BJ (cell line): ENCODE measurements around the gene ZNF740. TPM values are rescaled to one million over a fixed set of nuclear protein-coding genes. Genes with fewer than 3 reads are reported as not detected.

ENCODE experiments used
- CTCF ChIA-PET: fragments of 350-600 bp; formaldehyde crosslinking; extraction: SDS; loops from one replicate; lab custom pipeline; 2021; ENCODE audit warnings: antibody characterized with exemption, inconsistent platforms; lab: Yijun Ruan, JAX
- POLR2A ChIA-PET: fragments of 300-600 bp; sonication (Branson Sonifier 250); formaldehyde crosslinking; extraction: SDS; loops from one replicate; lab custom pipeline; 2021; ENCODE audit warnings: antibody characterized with exemption; lab: Charles Lee
- DNase-seq: peaks from one replicate; pipeline ENCODE4 v3.0.0-alpha.2; 2011; ENCODE audit warnings: low read depth
- H3K27me3 ChIP-seq: 2 replicates; pipeline ENCODE4 v1.6.0; 2011; ENCODE audit warnings: low read length; ENCODE audit not compliant: control insufficient read depth, insufficient read depth
- H3K36me3 ChIP-seq: 2 replicates; pipeline ENCODE4 v1.5.1; 2011; ENCODE audit warnings: low read length; ENCODE audit not compliant: control insufficient read depth, insufficient read depth
- H3K4me3 ChIP-seq: 2 replicates; pipeline ENCODE4 v1.5.1; 2011; ENCODE audit warnings: low read depth, mild to moderate bottlenecking, control low read depth, low read length
- CTCF ChIP-seq: IDR thresholded peaks from 2 replicates; pipeline ENCODE4 v1.5.1; 2011; ENCODE audit warnings: low read depth, mild to moderate bottlenecking, control low read depth, inconsistent platforms, low read length, moderate library complexity; ENCODE audit not compliant: insufficient read depth
- polyA minus RNA-seq: library from RNA; depleted of rRNA, polyadenylated mRNA; stranded (reverse); fragments of >200 nt; gene quantifications from 2 replicates; pipeline ENCODE4 v1.2.3, GENCODE V29; 2011; rRNA and poly(A)+ RNA removed
- polyA plus RNA-seq: library from polyadenylated mRNA; depleted of rRNA; stranded (reverse); fragments of >200 nt; gene quantifications from 2 replicates; pipeline ENCODE4 v1.2.3, GENCODE V29; 2011; rRNA removed

Gene ZNF740
- polyA plus RNA-seq (15.7 and 16.8 TPM in 2 replicates), polyA minus RNA-seq (25.7 and 28.4 TPM in 2 replicates)

- POLR2A ChIA-PET: interaction anchor here (0.5 to 0.8 kb wide), 2 partner anchors 21 to 101 kb away, joined by 3 to 4 read pairs; partner anchors contain the start of gene SPRYD3
- CTCF ChIA-PET: interaction anchor here (0.6 to 3.7 kb wide), 8 partner anchors 9 to 353 kb away, joined by 3 to 17 read pairs (median 6); no protein-coding TSS in a partner anchor
Observed at GRCh38 chr12:53180220-53180930, at the start of gene ZNF740, which contains the start of gene CSAD. ZNF740 (plus strand) TSS chr12:53180722; CDS start chr12:53181984, 1,262 bp downstream. CSAD (minus strand) TSS chr12:53180925; CDS start chr12:53173470, 7,455 bp downstream.

GRCh38 chr12:53131844-53132243 lies 48.7 kb upstream of the ZNF740 start:
- DNase-seq: no peak
- H3K4me3 ChIP-seq: no peak overlapping the region
- H3K36me3 ChIP-seq: no peaks in the 10 kb centered on the region
- ChIA-PET POLR2A (no interaction called here), CTCF (interaction anchor here (1.0 to 1.8 kb wide), 3 partner anchors 9 to 66 kb away, joined by 3 to 5 read pairs (median 4); no protein-coding TSS in a partner anchor)
- no peak for TF ChIP-seq CTCF
- H3K27me3 ChIP-seq: no peaks in the 10 kb centered on the region

More at GRCh38 chr12:53180220-53180930, at the start of gene ZNF740, which contains the start of gene CSAD:
- peaks cover 12% of the 10 kb centered on the region for H3K36me3 ChIP-seq
- H3K27me3 ChIP-seq: no peaks in the 10 kb centered on the region
- peak; percentile 83 for DNase-seq
- TF ChIP-seq CTCF: no peak
- H3K4me3 ChIP-seq: peak within 1 kb of the TSS; percentile 86

GRCh38 chr12:53133722-53134121 lies 46.8 kb upstream of the ZNF740 start:
- Histone ChIP-seq H3K4me3 (no peak overlapping the region), H3K27me3 (no peaks in the 10 kb centered on the region), H3K36me3 (no peaks in the 10 kb centered on the region)
- POLR2A ChIA-PET: no interaction called here
- CTCF ChIA-PET: interaction anchor here (0.6 to 2.0 kb wide), 4 partner anchors 26 to 188 kb away, joined by 3 to 7 read pairs (median 5); partner anchors contain the start of gene AAAS
- no peak for TF ChIP-seq CTCF
- DNase-seq: no peak

GRCh38 chr12:53143355-53143754 lies 37.2 kb upstream of the ZNF740 start:
- TF ChIP-seq CTCF: no peak

GRCh38 chr12:53145383-53146260 lies 34.9 kb upstream of the ZNF740 start:
- H3K27me3 ChIP-seq: no peaks in the 10 kb centered on the region

More at GRCh38 chr12:53143355-53143754, 37.2 kb upstream of the ZNF740 start:
- no peak for DNase-seq
- POLR2A ChIA-PET: no interaction called here
- Histone ChIP-seq H3K4me3 (no peak overlapping the region), H3K27me3 (no peaks in the 10 kb centered on the region), H3K36me3 (no peaks in the 10 kb centered on the region)
- CTCF ChIA-PET: no interaction called here

More at GRCh38 chr12:53145383-53146260, 34.9 kb upstream of the ZNF740 start:
- no peak for DNase-seq
- CTCF ChIA-PET: interaction anchor here (1.1 to 2.4 kb wide), 2 partner anchors 14 to 25 kb away, joined by 3 to 8 read pairs; no protein-coding TSS in a partner anchor
- Histone ChIP-seq H3K36me3 (no peaks in the 10 kb centered on the region), H3K4me3 (no peak overlapping the region)
- POLR2A ChIA-PET: no interaction called here
- TF ChIP-seq CTCF: no peak
